Thyroid gland (tissue), 4 donors: ENCODE data around the gene FNDC3B.

Experiments used
- POLR2A ChIP-seq, 2 donors: fragments of 450-650 bp; IDR thresholded peaks; one replicate each; pipeline ENCODE4 v1.6.1; 2017; ENCODE audit warnings: antibody characterized with exemption in 2 of 2, mild to moderate bottlenecking in 2 of 2, moderate library complexity in 1 of 2
- TF ChIP-seq, protein P1 (sequence below), 6 experiments: fragments of 200-600 bp in 3 of 6; fragments of 450-650 bp in 3 of 6; sonication (generic) in 3 of 6; IDR thresholded peaks; one replicate each; pipeline ENCODE4 v1.5.1; 2016 to 2019; ENCODE audit warnings: antibody characterized with exemption in 6 of 6, mild to moderate bottlenecking in 2 of 6, inconsistent platforms in 1 of 6, moderate library complexity in 1 of 6

GRCh38 chr3:172198428-172198827 lies 159.1 kb downstream of the FNDC3B start:
- TF ChIP-seq POLR2A (IDR thresholded peaks at IDR 0.05) = no peak
- TF ChIP-seq, protein P1, sequence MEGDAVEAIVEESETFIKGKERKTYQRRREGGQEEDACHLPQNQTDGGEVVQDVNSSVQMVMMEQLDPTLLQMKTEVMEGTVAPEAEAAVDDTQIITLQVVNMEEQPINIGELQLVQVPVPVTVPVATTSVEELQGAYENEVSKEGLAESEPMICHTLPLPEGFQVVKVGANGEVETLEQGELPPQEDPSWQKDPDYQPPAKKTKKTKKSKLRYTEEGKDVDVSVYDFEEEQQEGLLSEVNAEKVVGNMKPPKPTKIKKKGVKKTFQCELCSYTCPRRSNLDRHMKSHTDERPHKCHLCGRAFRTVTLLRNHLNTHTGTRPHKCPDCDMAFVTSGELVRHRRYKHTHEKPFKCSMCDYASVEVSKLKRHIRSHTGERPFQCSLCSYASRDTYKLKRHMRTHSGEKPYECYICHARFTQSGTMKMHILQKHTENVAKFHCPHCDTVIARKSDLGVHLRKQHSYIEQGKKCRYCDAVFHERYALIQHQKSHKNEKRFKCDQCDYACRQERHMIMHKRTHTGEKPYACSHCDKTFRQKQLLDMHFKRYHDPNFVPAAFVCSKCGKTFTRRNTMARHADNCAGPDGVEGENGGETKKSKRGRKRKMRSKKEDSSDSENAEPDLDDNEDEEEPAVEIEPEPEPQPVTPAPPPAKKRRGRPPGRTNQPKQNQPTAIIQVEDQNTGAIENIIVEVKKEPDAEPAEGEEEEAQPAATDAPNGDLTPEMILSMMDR (IDR thresholded peaks at IDR 0.05) = no peak
